Forelimb muscle (tissue), 1 donor: Measurements from ENCODE around the gene TRAIP. TPM values are rescaled to one million over a fixed set of nuclear protein-coding genes. Genes with fewer than 3 reads are reported as not detected.
"Not testable (repeated sequence)": the region's sequence is repeated elsewhere in the genome, so short reads cannot be mapped to it uniquely, and the experiment has no call there.

Source experiments
- DNase-seq: peaks from one replicate; pipeline ENCODE4 v3.0.0-alpha.2; 2013; ENCODE audit warnings: low read depth
- polyA plus RNA-seq: library from polyadenylated mRNA; unstranded; fragments of 120-200 nt; gene quantifications from one replicate; pipeline ENCODE4 v1.2.1, GENCODE V29; 2013; ENCODE audit not compliant: insufficient read length

The TRAIP gene
- polyA plus RNA-seq, 1 donor: 4.3 TPM

DNA sequence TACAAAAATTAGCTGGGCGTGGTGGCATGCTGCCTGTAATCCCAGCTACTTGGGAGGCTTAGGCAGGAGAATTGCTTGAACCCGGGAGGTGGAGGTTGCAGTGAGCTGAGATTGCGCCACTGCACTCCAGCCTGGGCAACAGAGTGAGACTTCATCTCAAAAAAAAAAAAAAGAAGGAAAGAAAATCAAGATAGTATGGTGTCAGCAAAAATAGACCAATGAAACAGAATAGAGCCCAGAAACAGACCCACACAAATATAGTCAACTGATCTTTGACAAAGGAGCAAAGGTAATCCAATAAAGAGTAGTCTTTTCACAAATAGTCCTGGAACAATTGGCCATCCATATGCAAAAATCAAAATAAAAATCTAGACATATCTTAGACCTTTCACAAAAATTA lies 33.2 kb downstream of the TRAIP start:
- not testable (repeated sequence) for DNase-seq

GRCh38 chr3:49813497-49814174 lies 42.7 kb downstream of the TRAIP start, which contains the start of gene UBA7:
TSS of gene UBA7 (minus strand) at chr3:49813953. CDS start at chr3:49813787, 166 bp downstream.
- DNase-seq: peak; percentile 46

- no peak for DNase-seq
Observed at GRCh38 chr3:49812916-49813496, 43.4 kb downstream of the TRAIP start.

DNA sequence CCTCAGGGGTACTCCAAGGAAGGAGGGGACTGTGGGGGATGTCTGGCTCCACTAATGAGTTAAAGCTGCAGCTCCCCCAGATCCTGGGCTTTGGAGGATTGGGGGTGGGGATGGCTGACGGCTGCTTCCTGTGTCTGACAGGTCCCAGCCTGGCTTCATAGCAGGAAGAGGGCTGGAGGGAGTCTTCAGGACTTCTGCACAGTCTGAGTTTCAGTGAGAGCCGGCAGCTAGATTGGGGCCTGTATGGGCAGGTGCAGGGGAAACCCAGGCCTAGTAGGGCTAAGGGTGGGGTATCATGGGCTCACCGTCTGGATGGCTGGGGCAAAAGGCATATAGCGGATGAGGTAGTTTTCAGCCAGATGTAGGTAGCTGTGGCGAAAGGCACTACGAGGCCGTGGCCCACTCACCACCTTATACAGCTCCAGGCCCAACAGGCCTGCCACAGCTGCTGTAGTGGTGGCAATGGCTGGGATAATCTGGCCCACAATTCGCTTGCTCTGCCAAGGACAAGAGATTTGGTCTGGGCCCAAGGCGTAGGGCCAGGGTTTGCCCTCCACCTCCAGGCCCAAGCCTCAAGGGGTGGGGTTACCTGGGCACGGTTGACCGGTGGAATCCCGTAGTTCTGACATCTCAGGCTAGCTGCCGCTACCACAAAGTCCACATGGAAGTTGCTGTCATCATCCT lies 48.8 kb downstream of the TRAIP start:
- DNase-seq: no peak

DNA sequence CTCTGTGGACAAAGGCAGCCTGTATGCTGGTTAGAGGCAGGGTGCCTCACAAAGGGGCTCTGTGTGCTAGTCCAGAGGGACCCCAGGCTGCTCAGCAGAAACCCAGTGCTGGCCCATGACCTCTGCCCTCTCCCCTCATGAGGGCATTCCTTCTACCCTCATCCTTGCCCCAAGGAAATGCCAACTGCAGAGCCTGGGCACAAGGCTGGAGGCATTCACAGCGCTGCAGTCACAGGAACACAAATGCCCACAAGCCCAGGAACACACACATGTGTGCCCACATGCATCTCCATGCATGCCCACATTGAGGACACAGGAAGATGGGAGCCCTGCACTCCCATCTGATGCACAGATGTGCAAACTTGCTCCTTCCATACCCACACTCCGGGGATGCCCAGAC lies 49.5 kb downstream of the TRAIP start:
- no peak for DNase-seq

DNA sequence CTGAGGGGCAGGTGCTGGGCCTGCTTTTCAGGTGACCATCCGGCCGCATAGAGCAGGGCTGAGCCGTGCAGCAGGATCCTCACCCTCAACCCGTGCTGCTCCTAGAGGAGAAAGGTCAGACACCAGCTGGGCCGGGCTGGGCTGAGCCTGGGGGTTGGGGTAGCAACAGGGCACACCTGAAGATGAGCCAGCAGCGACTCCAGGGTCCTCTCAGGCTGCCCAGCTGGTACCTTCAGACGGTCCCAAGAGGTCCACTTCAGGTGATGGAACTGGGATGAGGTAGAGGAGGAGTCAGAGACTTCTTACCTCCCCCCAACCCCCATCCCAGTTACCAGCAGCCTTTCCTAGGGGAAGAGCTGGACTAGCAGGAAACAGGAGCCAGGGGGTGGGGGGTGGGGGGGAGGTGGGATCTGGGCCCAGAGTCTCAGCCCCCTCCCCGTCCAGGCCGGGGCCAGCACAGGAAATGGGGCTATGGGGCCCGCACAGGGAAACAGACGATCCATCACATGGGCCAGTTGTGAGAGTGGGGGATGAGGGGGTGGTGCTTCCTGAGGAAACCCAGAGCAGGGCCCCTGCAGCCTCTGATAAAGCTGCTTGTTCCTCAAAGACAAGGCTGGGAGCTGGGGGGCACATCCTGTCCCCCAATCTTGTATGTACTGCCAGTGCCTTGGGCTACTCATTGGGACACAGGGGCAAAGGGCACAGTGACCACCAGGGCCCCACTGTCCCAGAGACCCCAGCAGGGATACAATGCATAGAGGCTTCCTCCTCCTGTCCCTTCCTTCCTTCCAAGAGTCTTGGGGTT lies 50.3 kb downstream of the TRAIP start:
- peak; percentile 73 for DNase-seq

DNA sequence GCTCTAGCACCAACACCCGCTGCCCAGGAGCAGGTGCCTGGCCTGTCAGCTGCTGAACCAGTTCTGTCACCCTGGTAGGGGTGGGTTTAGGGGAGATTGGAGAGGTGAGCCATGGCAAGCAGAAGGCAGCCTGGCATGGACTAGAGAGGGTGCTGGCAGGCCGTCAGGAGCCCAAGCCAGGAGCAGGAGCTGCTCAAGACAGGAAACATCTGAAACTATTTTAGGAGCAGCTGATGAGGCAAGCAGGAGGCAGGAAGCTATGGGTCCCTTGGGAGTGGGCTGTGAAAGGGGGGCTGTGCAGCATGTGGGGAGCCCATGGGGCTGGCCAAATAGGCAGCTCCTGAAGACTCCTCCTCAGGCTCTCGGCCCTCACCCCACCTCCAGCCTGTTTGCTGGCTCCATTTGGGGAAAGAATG lies 51.0 kb downstream of the TRAIP start:
- peak; percentile 89 for DNase-seq

GRCh38 chr3:49804141-49805041 lies 52.0 kb downstream of the TRAIP start:
- no peak for DNase-seq

DNA sequence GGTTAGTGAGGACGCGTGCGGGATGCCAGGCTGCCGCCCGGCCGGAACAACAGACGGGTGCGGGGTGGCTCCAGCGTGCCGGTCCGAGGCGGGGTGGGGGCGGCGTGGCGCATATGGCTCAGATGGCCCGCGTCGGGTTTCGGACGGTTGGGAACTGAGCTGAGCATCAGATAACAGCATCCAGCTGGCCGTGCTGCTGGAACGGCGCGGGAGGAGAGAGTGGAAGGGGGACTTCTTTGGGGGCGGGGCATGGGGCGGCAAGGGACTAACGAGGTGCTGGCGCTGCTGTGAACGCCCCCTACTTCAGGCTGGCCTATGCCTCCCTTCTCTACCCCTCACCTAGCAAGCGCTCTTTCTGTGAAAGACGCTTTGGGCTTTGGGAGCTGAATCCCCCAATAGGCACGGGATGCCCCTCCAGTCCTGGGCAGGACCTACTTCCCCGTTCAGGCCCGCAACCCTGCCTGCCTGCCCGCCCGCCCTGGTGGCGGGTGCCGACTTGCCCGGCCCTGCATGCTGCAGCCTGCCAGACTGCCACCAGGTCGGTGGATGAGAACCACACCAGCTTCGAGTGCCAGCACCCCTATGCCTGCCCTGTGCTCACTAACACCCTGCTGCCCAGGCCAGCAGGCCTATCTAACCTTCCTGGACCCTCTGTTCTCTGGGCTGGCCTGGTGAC lies 52.8 kb downstream of the TRAIP start:
- no peak for DNase-seq

DNA sequence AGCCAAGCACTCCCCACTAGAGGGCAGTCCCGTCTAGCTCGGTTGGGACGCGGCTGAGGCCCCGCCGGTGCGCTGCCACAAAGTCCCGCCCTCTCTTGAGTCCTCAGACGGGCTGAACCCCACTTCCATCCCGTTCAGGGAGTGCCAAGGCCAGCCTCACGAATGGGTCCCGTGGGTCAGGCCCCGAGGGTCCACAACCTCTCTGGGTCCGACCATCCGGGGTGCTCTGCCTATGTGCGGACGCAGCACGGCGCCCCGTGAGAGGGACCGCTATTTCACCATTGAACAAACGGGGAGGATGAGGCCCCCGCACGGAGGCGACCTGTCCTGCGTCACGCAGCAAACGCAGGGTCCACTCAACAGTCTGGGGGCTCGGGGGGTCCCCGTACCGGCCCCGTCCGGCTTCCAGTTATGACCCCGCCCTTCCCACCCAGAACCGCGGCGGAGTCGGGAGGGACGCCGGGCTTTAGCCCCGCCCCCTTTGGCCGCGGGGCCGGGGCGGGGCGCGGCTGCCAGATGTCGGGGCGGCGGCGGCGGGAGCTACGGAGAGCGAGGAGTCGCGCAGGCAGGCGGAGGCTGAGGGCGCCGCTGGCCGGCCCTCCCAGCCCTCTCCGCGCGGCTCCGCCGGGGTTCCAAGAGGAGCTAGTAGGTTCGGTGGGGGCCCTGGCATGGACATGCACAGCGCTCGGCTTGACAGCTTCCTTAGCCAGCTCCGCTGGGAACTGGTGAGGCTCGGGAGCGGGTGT lies 53.5 kb downstream of the TRAIP start, which contains the start of gene INKA1:
INKA1 (plus strand) TSS at position 543 of the 746 bp plus-strand sequence; CDS start at position 675, 132 bp downstream.
- peak; percentile 62 for DNase-seq

DNA sequence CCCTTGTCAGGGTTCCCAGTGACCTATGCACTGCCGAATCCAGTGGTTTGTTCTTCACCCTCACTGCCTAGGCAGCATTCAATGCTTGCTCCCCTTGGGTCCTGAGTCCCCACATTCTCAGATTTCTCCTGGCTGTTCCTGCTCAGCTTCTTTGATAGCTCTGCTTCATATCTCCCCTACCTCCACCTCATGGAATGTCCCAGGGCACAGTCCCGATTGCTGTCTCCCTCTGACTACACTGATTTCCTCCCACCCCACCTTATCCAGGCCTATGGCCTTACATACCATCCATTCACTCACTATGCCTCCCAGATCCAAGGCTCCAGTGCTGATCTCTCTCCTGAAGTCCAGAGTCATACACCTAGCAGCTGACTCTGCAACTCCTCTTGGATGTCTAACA lies 55.2 kb downstream of the TRAIP start:
- no peak for DNase-seq

- no peak for DNase-seq
Observed at GRCh38 chr3:49799761-49800160, 56.6 kb downstream of the TRAIP start, which contains the start of gene CDHR4. TSS of gene CDHR4 (minus strand) at chr3:49799873. CDS start at chr3:49799812, 61 bp downstream.

DNA sequence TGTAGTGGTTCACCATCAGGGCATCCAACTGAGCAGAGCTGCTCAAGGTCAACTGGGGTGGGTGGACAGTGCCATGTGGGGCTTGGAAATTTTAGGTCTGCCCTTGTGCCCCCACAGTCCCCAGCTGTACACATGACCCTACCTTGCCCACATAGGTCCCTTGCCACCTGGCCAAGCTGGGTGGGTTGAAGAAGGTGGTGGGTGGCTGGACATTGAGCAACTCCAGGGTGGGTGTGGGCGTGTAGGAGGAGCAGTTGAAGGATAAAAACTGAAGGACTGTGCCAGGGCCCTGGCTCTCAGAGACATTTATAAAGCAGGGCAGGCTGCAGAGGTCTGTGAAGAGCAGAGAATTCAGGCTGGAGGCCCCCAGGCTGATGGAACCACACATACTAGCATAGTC lies 57.3 kb downstream of the TRAIP start:
- DNase-seq: no peak

DNA sequence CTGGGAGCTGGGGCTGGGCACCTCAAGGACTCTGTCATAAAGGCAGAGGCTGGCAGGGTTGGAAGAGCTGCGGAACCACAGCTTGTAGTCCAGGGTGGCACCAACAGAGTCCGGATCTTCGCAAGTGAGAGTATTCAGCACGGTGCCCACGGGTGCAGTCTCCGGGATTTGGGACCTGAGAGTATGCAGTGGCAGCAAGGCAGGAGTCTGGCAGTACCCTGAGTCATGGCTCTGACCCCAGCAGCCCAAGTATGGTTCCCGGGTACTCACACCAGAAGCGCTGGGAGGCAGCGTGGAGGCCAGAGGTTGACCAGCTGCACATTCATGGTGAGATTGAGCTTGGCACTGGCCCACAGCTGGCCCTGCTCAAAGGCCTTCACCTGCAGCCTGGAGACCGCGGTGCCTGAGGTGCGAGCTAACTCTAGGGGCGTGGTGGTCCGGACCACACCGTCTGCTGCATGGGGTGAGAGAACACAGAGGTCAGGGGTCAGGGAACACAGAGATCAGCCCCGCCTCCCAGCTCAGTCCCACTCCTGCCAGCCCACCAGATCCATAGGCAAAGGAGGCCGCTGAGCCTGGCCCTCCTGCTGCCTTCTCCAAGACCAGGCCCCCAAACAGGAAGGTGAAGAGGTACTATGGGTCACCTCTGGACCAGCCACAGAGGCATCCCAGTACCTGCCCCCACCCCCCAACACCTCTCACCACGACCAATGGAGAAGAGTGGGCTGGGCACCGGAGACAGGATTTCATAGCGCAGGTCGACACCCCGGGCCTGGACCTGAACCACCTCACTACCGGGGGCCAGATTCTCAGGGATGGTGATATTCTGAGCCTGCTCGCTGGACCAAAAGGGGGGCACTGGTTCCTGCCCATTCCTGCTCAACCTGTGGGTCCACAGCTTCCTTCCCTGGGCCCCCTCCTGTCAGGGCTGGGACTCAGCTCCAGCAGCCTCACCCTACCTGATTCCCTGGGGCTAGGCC lies 61.1 kb downstream of the TRAIP start:
- no peak for DNase-seq

DNA sequence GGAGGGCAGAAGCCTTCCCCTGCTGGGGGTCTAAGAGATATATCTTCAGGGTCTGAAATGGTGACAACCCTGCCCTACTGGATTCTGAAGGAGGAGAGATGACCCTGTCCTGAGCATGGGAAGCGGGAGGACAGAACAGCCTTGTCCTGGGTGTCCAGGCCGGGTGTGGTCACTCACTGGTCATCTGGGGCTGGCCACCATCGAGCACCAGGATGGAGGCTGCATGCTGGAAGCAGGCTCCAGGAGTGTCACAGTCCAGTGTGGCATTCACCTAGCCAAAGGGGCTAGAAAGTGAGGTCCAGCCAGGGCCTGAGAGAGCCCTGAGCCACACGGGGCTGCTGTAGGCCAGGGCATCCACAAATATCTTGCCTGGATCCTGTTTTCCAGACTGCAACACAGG lies 61.9 kb downstream of the TRAIP start:
- DNase-seq: no peak

DNA sequence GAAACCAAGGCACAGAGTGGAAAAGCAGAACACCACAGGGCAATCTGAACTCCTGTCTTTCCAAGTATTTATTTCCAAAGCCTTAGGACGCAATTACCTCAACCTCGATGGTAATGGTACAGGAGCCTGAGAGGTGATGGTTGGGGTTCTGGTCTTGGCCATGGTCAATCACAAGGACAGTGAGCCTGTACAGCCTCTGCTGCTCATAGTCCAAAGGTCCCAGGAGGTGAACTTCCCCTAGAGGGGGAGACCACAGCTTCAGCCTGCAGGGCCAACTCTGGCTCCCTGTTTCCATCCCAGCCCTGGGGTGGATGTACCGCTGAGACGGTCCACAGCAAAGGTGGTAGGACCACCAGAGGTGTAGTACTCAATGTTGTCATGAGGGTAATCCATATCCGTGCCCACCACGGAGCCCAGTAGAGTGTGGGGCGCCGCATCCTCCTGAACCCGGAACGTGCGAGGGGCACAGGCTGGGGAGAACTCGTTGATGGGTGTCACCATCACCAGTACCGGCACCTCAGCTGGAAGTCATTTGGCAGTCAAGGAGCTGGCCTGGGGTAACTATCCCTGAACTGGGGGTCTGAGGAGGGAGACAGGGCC lies 62.8 kb downstream of the TRAIP start:
- DNase-seq: no peak

GRCh38 chr3:49792371-49793150 lies 63.8 kb downstream of the TRAIP start:
- no peak for DNase-seq
